Measurements from ENCODE around the gene EMP3. TPM values are rescaled to one million over a fixed set of nuclear protein-coding genes. Genes with fewer than 3 reads are reported as not detected.
"Not testable (repeated sequence)": the region's sequence is repeated elsewhere in the genome, so short reads cannot be mapped to it uniquely, and the experiment has no call there.

The EMP3 gene
- total RNA-seq, 4 donors from 2014 or later: 3.8 to 15.3 (median 9.4) TPM

- Histone ChIP-seq H3K4me3 (no peak overlapping the region), H3K4me1 (peaks cover 3 to 4% of the 10 kb centered on the region in 2 donors), H3K27me3 (peaks cover 3 to 8% (median 4%) of the 10 kb centered on the region in 3 donors), H3K9me3 (peaks cover 0 to 4% (median 0%) of the 10 kb centered on the region in 3 donors), H3K36me3 (no peaks in the 10 kb centered on the region), H3K27ac (no peak overlapping the region)
- no peak for ATAC-seq
- DNase-seq: no peak
- intact Hi-C loops (cut with DNase I; ENCODE audit: low total_unique reads) (no loop called here), in situ Hi-C loops (cut with MboI; ENCODE audit: low sequenced_read_pairs in 4 of 4) (no loop called here)
- no peak for TF ChIP-seq POLR2A (IDR thresholded peaks at IDR 0.05)
- no peak for TF ChIP-seq CTCF (IDR thresholded peaks at IDR 0.05 in 4 of 5, conservative IDR thresholded peaks at IDR 0.05 in 1 of 5)
These were observed 37.6 kb upstream of the EMP3 start for GRCh38 chr19:48287748-48288147.

- in situ Hi-C loops (cut with MboI; ENCODE audit: low sequenced_read_pairs in 4 of 4): no loop called here
These were observed 35.0 kb upstream of the EMP3 start for GRCh38 chr19:48290401-48290770.

GRCh38 chr19:48290771-48291488, 34.4 kb upstream of the EMP3 start:
- Histone ChIP-seq H3K9me3 (peaks cover 0 to 4% (median 0%) of the 10 kb centered on the region in 3 donors), H3K27me3 (peaks cover 3 to 8% (median 4%) of the 10 kb centered on the region in 3 donors), H3K4me3 (peak overlapping the region; percentile 34 to 49 (median 46)), H3K4me1 (peaks cover 3 to 4% of the 10 kb centered on the region in 2 donors), H3K27ac (no peak overlapping the region), H3K36me3 (no peaks in the 10 kb centered on the region)
- TF ChIP-seq POLR2A (IDR thresholded peaks at IDR 0.05) (no peak), CTCF (IDR thresholded peaks at IDR 0.05 in 4 of 5, conservative IDR thresholded peaks at IDR 0.05 in 1 of 5) (peak; percentile 88 to 99 (median 93))
- ATAC-seq (peak; percentile 92 to 95), DNase-seq (peak; percentile 38 to 51)
- intact Hi-C loops (cut with DNase I; ENCODE audit: low total_unique reads): loop anchor here (1.0 kb wide), 1 partner anchor 24 kb away; no protein-coding TSS in a partner anchor
- in situ Hi-C loops (cut with MboI; ENCODE audit: low sequenced_read_pairs in 4 of 4): no loop called here

More at GRCh38 chr19:48290401-48290770, 35.0 kb upstream of the EMP3 start:
- intact Hi-C loops (cut with DNase I; ENCODE audit: low total_unique reads): no loop called here
- no peaks in the 10 kb centered on the region for H3K36me3 ChIP-seq
- no peak for ATAC-seq
- peak overlapping the region in 1 of 4 donors; percentile 43 for H3K4me3 ChIP-seq
- H3K27ac ChIP-seq: no peak overlapping the region
- no peak for DNase-seq
- H3K4me1 ChIP-seq: peaks cover 3 to 4% of the 10 kb centered on the region in 2 donors
- TF ChIP-seq POLR2A (IDR thresholded peaks at IDR 0.05) (no peak), CTCF (IDR thresholded peaks at IDR 0.05 in 4 of 5, conservative IDR thresholded peaks at IDR 0.05 in 1 of 5) (no peak)
- peaks cover 0 to 4% (median 0%) of the 10 kb centered on the region in 3 donors for H3K9me3 ChIP-seq
- peaks cover 3 to 8% (median 4%) of the 10 kb centered on the region in 3 donors for H3K27me3 ChIP-seq

- H3K27ac ChIP-seq; in situ Hi-C loops (cut with MboI; ENCODE audit: low sequenced_read_pairs in 4 of 4); H3K27me3 ChIP-seq; H3K36me3 ChIP-seq; DNase-seq; H3K9me3 ChIP-seq; H3K4me1 ChIP-seq: not testable (repeated sequence)
- H3K4me3 ChIP-seq: peak overlapping the region in 3 of 4 donors; percentile 43 to 49 (median 48)
- peak in 1 of 2 donors; percentile 12 for ATAC-seq
- intact Hi-C loops (cut with DNase I; ENCODE audit: low total_unique reads): loop anchor here (1.0 kb wide), 1 partner anchor 24 kb away; no protein-coding TSS in a partner anchor
These were observed 33.9 kb upstream of the EMP3 start for GRCh38 chr19:48291489-48291815.

- no peak overlapping the region for H3K27ac ChIP-seq
- intact Hi-C loops (cut with DNase I; ENCODE audit: low total_unique reads): no loop called here
These were observed 32.6 kb upstream of the EMP3 start for GRCh38 chr19:48292798-48293197.

More at GRCh38 chr19:48292798-48293197, 32.6 kb upstream of the EMP3 start:
- Histone ChIP-seq H3K36me3 (no peaks in the 10 kb centered on the region), H3K4me3 (no peak overlapping the region), H3K9me3 (no peaks in the 10 kb centered on the region), H3K27me3 (peaks cover 0 to 8% (median 3%) of the 10 kb centered on the region in 3 donors), H3K4me1 (peaks cover 3 to 4% of the 10 kb centered on the region in 2 donors)
- DNase-seq (no peak), ATAC-seq (no peak)
- in situ Hi-C loops (cut with MboI; ENCODE audit: low sequenced_read_pairs in 4 of 4): no loop called here
- no peak for TF ChIP-seq POLR2A (IDR thresholded peaks at IDR 0.05)
- TF ChIP-seq CTCF (IDR thresholded peaks at IDR 0.05 in 4 of 5, conservative IDR thresholded peaks at IDR 0.05 in 1 of 5): no peak
